GM10248 (cell line): Measurements from ENCODE around the gene TRIM43.
"Not testable (repeated sequence)": the region's sequence is repeated elsewhere in the genome, so short reads cannot be mapped to it uniquely, and the experiment has no call there.

ENCODE experiments used
- CTCF ChIA-PET: fragments of 300-600 bp; sonication (Branson Sonifier 250); formaldehyde crosslinking; extraction: SDS; loops from one replicate; lab custom pipeline; 2021; ENCODE audit warnings: antibody characterized with exemption; lab: Yijun Ruan, JAX
- POLR2A ChIA-PET: fragments of 350-650 bp; sonication (Branson Sonifier 250); formaldehyde crosslinking; extraction: SDS; loops from one replicate; lab custom pipeline; 2020; ENCODE audit warnings: antibody characterized with exemption; lab: Yijun Ruan, JAX
- DNase-seq: peaks from one replicate; pipeline ENCODE4 v3.0.0; 2012; ENCODE audit errors: extremely low spot score

TRIM43 gene

DNA sequence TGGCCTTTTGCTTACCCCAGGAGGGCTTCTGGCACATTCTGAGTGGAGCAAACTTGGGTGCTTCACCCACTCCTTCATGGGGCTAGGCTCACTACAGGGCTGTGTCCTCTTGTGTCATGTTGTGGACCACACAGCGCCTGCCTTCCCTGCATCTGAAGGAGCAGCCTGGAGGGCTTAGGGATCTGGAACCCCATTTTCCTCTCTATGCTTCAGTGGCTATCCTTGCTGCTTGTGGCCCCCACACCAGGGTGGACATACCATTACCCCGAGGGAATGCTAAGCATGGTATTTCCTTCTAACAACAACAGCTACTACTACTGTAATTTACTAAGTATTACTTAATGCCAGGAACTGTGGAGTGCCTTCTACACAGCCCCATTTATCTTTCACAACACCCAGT lies 50.6 kb downstream of the TRIM43 start:
- POLR2A ChIA-PET, DNase-seq, CTCF ChIA-PET: not testable (repeated sequence)

- CTCF ChIA-PET, POLR2A ChIA-PET, DNase-seq: not testable (repeated sequence)
Measured at GRCh38 chr2:95642951-95643350, 51.1 kb downstream of the TRIM43 start.

- POLR2A ChIA-PET, DNase-seq, CTCF ChIA-PET: not testable (repeated sequence)
Measured at GRCh38 chr2:95645312-95645711, 53.5 kb downstream of the TRIM43 start.

- POLR2A ChIA-PET, CTCF ChIA-PET: not testable (repeated sequence)
Measured at GRCh38 chr2:95646274-95646994, 54.6 kb downstream of the TRIM43 start.

DNA sequence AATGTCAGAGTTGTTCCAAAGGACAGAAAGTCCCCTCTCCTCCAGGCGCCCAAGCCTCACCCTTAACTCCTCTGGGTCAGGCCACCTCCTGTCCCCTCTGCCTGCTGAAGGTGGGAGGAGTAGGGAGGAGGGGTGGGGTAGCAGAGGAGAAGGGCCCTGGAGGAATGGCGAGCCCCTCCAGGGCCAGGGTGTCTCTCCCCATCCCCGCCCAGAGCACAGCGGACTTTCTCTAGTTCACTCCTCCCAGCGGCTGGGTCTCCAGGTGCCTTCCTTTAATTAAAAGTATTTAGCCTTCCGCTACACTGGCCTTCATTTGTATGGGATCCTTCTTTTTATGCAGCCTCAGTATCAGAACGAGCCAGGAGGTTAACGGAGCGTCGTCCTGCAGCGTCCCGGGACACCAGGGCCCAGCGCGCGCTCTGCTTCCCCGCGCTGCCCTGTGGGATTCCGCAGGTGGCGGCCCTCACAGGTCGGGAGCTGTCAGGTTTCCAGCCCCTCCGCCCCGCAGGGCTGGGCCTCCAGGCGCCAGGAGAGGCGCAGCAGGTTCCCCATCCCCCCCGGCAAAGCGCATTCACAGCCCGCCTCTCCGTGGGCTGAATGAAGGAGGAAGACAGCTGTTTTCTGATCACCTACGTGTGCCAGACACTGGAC lies 57.2 kb downstream of the TRIM43 start:
- DNase-seq, CTCF ChIA-PET, POLR2A ChIA-PET: not testable (repeated sequence)

More at GRCh38 chr2:95646274-95646994, 54.6 kb downstream of the TRIM43 start:
- not testable (repeated sequence) for DNase-seq
